ENCODE results near the gene SUCLG1. TPM values are rescaled to one million over a fixed set of nuclear protein-coding genes. Genes with fewer than 3 reads are reported as not detected.

SUCLG1 gene
- total RNA-seq, 1 donor from 2014 or later, result 23.2 TPM

DNA sequence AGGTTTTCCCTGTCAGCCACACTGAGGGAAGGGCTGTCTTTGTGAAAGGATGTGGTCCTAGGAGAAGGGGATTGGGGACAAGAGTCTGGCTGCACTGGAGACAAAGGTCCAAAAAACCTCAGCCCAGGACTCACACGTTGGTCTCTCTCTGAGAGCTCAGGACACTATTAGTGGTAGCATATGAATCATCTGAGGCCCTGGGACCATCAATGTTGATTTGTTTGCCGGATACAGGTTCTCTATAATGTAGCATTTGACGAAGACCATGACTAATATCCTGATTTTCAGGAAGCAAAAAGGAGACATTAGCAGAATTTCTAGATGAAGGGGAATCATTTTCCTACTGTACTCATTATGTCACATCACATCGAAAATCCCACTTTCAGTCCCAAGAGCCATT is 35.0 kb upstream of the SUCLG1 start:
- no peak for DNase-seq (ENCODE audit: low spot score in 2 of 2)
- intact Hi-C loops (cut with DNase I), result loop anchor here (2.0 to 10.0 kb wide), 3 partner anchors 141 to 433 kb away; partner anchors contain the start of gene TRABD2A

DNA sequence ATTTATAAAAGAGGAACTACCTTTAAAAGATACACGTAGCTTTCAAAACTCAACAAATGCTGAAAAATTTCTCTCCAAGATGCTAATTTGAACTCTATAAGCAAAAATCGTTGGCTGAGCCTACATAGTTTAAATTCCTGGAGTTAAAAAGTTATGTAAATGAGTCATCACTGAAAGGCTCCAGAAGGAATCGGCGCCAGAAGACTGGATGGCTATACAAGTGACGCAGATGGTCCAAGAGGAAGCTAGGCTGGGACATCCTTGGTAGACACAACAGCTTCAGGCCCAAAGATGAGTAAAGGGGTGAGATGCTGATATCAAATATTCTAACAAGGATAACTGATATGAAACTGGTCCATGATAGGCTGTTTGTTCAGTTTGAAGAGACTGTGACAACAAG is 34.4 kb upstream of the SUCLG1 start:
- no peak overlapping the region for H3K4me3 ChIP-seq
- H3K36me3 ChIP-seq, result no peaks in the 10 kb centered on the region
- H3K27ac ChIP-seq, result no peak overlapping the region
- TF ChIP-seq, protein P1, sequence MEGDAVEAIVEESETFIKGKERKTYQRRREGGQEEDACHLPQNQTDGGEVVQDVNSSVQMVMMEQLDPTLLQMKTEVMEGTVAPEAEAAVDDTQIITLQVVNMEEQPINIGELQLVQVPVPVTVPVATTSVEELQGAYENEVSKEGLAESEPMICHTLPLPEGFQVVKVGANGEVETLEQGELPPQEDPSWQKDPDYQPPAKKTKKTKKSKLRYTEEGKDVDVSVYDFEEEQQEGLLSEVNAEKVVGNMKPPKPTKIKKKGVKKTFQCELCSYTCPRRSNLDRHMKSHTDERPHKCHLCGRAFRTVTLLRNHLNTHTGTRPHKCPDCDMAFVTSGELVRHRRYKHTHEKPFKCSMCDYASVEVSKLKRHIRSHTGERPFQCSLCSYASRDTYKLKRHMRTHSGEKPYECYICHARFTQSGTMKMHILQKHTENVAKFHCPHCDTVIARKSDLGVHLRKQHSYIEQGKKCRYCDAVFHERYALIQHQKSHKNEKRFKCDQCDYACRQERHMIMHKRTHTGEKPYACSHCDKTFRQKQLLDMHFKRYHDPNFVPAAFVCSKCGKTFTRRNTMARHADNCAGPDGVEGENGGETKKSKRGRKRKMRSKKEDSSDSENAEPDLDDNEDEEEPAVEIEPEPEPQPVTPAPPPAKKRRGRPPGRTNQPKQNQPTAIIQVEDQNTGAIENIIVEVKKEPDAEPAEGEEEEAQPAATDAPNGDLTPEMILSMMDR (IDR thresholded peaks at IDR 0.05), result no peak
- intact Hi-C loops (cut with DNase I), result loop anchor here (10.0 kb wide), 1 partner anchor 141 kb away; no protein-coding TSS in a partner anchor
- no peaks in the 10 kb centered on the region for H3K4me1 ChIP-seq
- no peaks in the 10 kb centered on the region for H3K9me3 ChIP-seq
- DNase-seq (ENCODE audit: low spot score in 2 of 2), result no peak
- H3K27me3 ChIP-seq, result no peaks in the 10 kb centered on the region

More for the DNA sequence above, 35.0 kb upstream of the SUCLG1 start:
- H3K27me3 ChIP-seq, result no peaks in the 10 kb centered on the region
- H3K4me1 ChIP-seq, result no peaks in the 10 kb centered on the region
- no peak overlapping the region for H3K4me3 ChIP-seq
- TF ChIP-seq, protein P1 (IDR thresholded peaks at IDR 0.05), result no peak
- H3K36me3 ChIP-seq, result no peaks in the 10 kb centered on the region
- no peak overlapping the region for H3K27ac ChIP-seq
- no peaks in the 10 kb centered on the region for H3K9me3 ChIP-seq

DNA sequence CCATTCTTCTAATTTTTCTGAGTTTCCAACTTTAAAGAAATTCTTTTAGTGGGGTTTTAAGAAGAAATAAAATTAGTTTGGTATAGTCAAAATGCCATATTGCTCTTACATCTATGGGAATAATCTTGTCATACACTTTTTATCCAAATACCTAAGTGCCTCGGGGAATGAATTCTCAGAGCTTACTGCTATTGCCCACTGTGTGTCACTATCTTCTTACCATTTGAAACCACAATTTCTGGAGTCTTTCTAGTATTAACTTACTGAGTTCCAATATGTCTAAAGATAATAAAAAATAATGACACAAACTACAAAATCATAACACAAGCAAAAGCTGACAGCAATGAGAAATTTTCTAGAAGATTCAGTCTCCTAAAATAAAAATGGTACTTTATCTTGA is 33.5 kb upstream of the SUCLG1 start:
- Histone ChIP-seq H3K4me3 (no peak overlapping the region), H3K27me3 (no peaks in the 10 kb centered on the region), H3K27ac (no peak overlapping the region), H3K9me3 (no peaks in the 10 kb centered on the region), H3K36me3 (no peaks in the 10 kb centered on the region), H3K4me1 (no peaks in the 10 kb centered on the region)
- TF ChIP-seq, protein P1 (IDR thresholded peaks at IDR 0.05), result no peak
- DNase-seq (ENCODE audit: low spot score in 2 of 2), result no peak
- intact Hi-C loops (cut with DNase I), result loop anchor here (10.0 kb wide), 1 partner anchor 142 kb away; no protein-coding TSS in a partner anchor

DNA sequence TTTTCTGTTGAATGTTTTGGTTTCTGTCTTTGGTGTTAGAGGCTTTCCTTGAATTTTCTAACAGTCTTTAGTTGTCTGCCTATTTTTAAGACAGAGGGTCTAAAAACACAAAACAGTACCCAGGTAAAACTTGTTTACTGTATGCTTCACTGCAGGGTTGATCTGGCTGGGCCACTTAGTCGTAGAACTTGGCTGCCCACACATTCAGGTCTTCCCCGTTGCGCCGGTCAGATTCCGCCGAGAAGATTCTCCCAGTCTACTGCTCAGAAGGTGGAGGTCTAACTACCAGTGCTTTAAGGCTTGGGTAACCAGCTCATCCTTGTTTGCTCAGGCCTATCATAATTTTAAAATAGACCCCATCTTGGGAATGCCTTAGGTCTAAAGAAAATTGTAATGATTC is 32.7 kb upstream of the SUCLG1 start:
- TF ChIP-seq, protein P1 (IDR thresholded peaks at IDR 0.05), result no peak
- intact Hi-C loops (cut with DNase I), result loop anchor here (10.0 kb wide), 1 partner anchor 143 kb away; no protein-coding TSS in a partner anchor
- DNase-seq (ENCODE audit: low spot score in 2 of 2), result no peak
- H3K9me3 ChIP-seq, result no peaks in the 10 kb centered on the region
- no peaks in the 10 kb centered on the region for H3K36me3 ChIP-seq
- H3K4me1 ChIP-seq, result no peaks in the 10 kb centered on the region
- H3K27ac ChIP-seq, result no peak overlapping the region
- no peaks in the 10 kb centered on the region for H3K27me3 ChIP-seq
- no peak overlapping the region for H3K4me3 ChIP-seq

DNA sequence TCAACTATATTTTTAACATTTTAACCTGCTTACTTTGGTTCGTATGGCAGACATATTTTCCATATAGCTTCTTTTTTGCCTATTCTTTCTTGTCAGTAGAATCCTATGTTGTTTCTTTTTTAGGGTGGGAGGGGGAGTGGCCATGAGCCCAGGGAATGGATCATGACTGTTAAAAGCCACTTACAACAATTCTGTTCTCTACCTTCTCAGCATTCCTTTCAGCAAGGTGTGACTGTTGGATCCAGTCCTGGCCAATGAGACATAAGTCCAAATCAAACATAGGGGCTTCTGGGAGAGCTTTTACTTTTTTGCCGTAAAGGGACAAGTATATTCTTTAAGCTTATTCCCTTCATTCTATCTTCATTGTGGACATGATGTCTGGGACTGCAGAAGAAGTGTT is 32.2 kb upstream of the SUCLG1 start:
- intact Hi-C loops (cut with DNase I), result loop anchor here (10.0 kb wide), 1 partner anchor 144 kb away; no protein-coding TSS in a partner anchor
- TF ChIP-seq, protein P1 (IDR thresholded peaks at IDR 0.05), result no peak
- H3K4me3 ChIP-seq, result no peak overlapping the region

More for the DNA sequence above, 32.2 kb upstream of the SUCLG1 start:
- DNase-seq (ENCODE audit: low spot score in 2 of 2), result no peak
- Histone ChIP-seq H3K27ac (no peak overlapping the region), H3K27me3 (no peaks in the 10 kb centered on the region), H3K36me3 (no peaks in the 10 kb centered on the region), H3K9me3 (no peaks in the 10 kb centered on the region), H3K4me1 (no peaks in the 10 kb centered on the region)

All from ascending aorta (tissue), 2 donors.